HEK293 (cell line): ENCODE results near the gene SLC35E4.
A peak's percentile ranks its signal among the peaks of the same experiment; 100 is the strongest.

Source experiments
- FEZF1 ChIP-seq: fragments of 450-650 bp; formaldehyde crosslinking; IDR thresholded peaks from 2 replicates; pipeline ENCODE4 v1.5.1; 2016; ENCODE audit warnings: missing biosample characterization, missing genetic modification characterization
- GLIS2 ChIP-seq: fragments of 450-650 bp; formaldehyde crosslinking; IDR thresholded peaks from 2 replicates; pipeline ENCODE4 v1.5.1; 2016; ENCODE audit warnings: missing biosample characterization, missing genetic modification characterization
- KLF1 ChIP-seq: fragments of 450-650 bp; formaldehyde crosslinking; IDR thresholded peaks from 2 replicates; pipeline ENCODE4 v1.5.1; 2016; ENCODE audit warnings: missing biosample characterization, missing genetic modification characterization
- MEIS1 ChIP-seq: sonication (generic); formaldehyde crosslinking; IDR thresholded peaks from 2 replicates; pipeline ENCODE4 v1.8.1; 2022; ENCODE audit warnings: missing genetic modification reagents, mild to moderate bottlenecking, borderline replicate concordance
- OSR2 ChIP-seq: fragments of 450-650 bp; formaldehyde crosslinking; IDR thresholded peaks from 2 replicates; pipeline ENCODE4 v1.5.1; 2016; ENCODE audit warnings: missing biosample characterization, missing genetic modification characterization
- OVOL3 ChIP-seq: fragments of 450-650 bp; formaldehyde crosslinking; IDR thresholded peaks from 2 replicates; pipeline ENCODE4 v1.5.1; 2016; ENCODE audit warnings: missing biosample characterization, missing genetic modification characterization
- TCF7L2 ChIP-seq: IDR thresholded peaks from 2 replicates; pipeline ENCODE4 v1.6.1; 2011; ENCODE audit warnings: low read depth, mild to moderate bottlenecking, inconsistent platforms, low read length, moderate library complexity, borderline replicate concordance
- ZBTB11 ChIP-seq: fragments of 450-650 bp; formaldehyde crosslinking; conservative IDR thresholded peaks from 2 replicates; pipeline ENCODE4 v1.5.1; 2016; ENCODE audit warnings: low read depth, missing biosample characterization, missing genetic modification characterization
- ZBTB44 ChIP-seq: fragments of 450-650 bp; IDR thresholded peaks from 2 replicates; pipeline ENCODE4 v1.5.1; 2018; ENCODE audit warnings: missing biosample characterization, mild to moderate bottlenecking, missing genetic modification characterization
- ZNF138 ChIP-seq: fragments of 450-650 bp; formaldehyde crosslinking; IDR thresholded peaks from 2 replicates; pipeline ENCODE4 v1.5.1; 2016; ENCODE audit warnings: missing biosample characterization, missing genetic modification characterization, borderline replicate concordance
- ZNF157 ChIP-seq: fragments of 450-650 bp; formaldehyde crosslinking; IDR thresholded peaks from 2 replicates; pipeline ENCODE4 v1.5.1; 2016; ENCODE audit warnings: missing biosample characterization, missing genetic modification characterization
- ZNF19 ChIP-seq: fragments of 450-650 bp; formaldehyde crosslinking; IDR thresholded peaks from 2 replicates; pipeline ENCODE4; 2016; ENCODE audit warnings: missing biosample characterization, missing genetic modification characterization, low read depth
- ZNF2 ChIP-seq: fragments of 450-650 bp; formaldehyde crosslinking; IDR thresholded peaks from 2 replicates; pipeline ENCODE4 v1.5.1; 2016; ENCODE audit warnings: missing biosample characterization, missing genetic modification characterization
- ZNF26 ChIP-seq: fragments of 450-650 bp; formaldehyde crosslinking; IDR thresholded peaks from 2 replicates; pipeline ENCODE4 v1.5.1; 2016; ENCODE audit warnings: missing biosample characterization, missing genetic modification characterization
- ZNF280C ChIP-seq: fragments of 450-650 bp; formaldehyde crosslinking; IDR thresholded peaks from 2 replicates; pipeline ENCODE4 v1.5.1; 2016; ENCODE audit warnings: missing biosample characterization, missing genetic modification characterization
- ZNF398 ChIP-seq: fragments of 450-650 bp; formaldehyde crosslinking; IDR thresholded peaks from 2 replicates; pipeline ENCODE4 v1.5.1; 2017; ENCODE audit warnings: missing biosample characterization, missing genetic modification characterization
- ZNF426 ChIP-seq: fragments of 450-650 bp; formaldehyde crosslinking; IDR thresholded peaks from 2 replicates; pipeline ENCODE4 v1.5.1; 2017; ENCODE audit warnings: missing biosample characterization, missing genetic modification characterization, mild to moderate bottlenecking, inconsistent platforms, moderate library complexity
- ZNF501 ChIP-seq: fragments of 450-650 bp; formaldehyde crosslinking; IDR thresholded peaks from 2 replicates; pipeline ENCODE4 v1.5.1; 2016; ENCODE audit warnings: missing biosample characterization, missing genetic modification characterization
- ZNF513 ChIP-seq: fragments of 450-650 bp; IDR thresholded peaks from 2 replicates; pipeline ENCODE4 v1.5.1; 2018; ENCODE audit warnings: missing biosample characterization, missing genetic modification characterization
- ZNF530 ChIP-seq: fragments of 450-650 bp; formaldehyde crosslinking; IDR thresholded peaks from 2 replicates; pipeline ENCODE4 v1.5.1; 2016; ENCODE audit warnings: low read depth, missing biosample characterization, missing genetic modification characterization
- ZNF558 ChIP-seq: fragments of 450-650 bp; formaldehyde crosslinking; IDR thresholded peaks from 2 replicates; pipeline ENCODE4 v1.5.1; 2016; ENCODE audit warnings: missing biosample characterization, missing genetic modification characterization
- ZNF670 ChIP-seq: fragments of 450-650 bp; formaldehyde crosslinking; IDR thresholded peaks from 2 replicates; pipeline ENCODE4 v1.5.1; 2016; ENCODE audit warnings: missing biosample characterization, missing genetic modification characterization, low read depth
- ZNF791 ChIP-seq: fragments of 450-650 bp; formaldehyde crosslinking; IDR thresholded peaks from 2 replicates; pipeline ENCODE4 v1.5.1; 2016; ENCODE audit warnings: missing biosample characterization, missing genetic modification characterization
- ZNF830 ChIP-seq: fragments of 450-650 bp; IDR thresholded peaks from 2 replicates; pipeline ENCODE4 v1.5.0; 2018; ENCODE audit warnings: missing biosample characterization, missing genetic modification characterization, low read depth, mild to moderate bottlenecking, moderate library complexity

The SLC35E4 gene

GRCh38 chr22:30635273-30636225, at the start of gene SLC35E4 (continued):
- TF ChIP-seq ZNF26 (tag by site-specific recombination), result no peak
- no peak for TF ChIP-seq ZNF830 (tag by site-specific recombination)
- 0 out of 2 replicates have a peak, but pooled peaks have one; percentile 3 for TF ChIP-seq ZNF157 (tag by site-specific recombination)
- no peak; the same call in 1 of the 2 replicates for TF ChIP-seq ZBTB44
- TF ChIP-seq GLIS2 (tag by site-specific recombination), result peak; percentile 94
- no peak for TF ChIP-seq ZNF558 (tag by site-specific recombination)
- TF ChIP-seq FEZF1 (tag by site-specific recombination), result no peak
- peak; percentile 34; the same call in 1 of the 2 replicates for TF ChIP-seq OSR2
- TF ChIP-seq ZNF530, result no peak
- peak; percentile 37; the same call in 1 of the 2 replicates for TF ChIP-seq KLF1 (tag by site-specific recombination)
- no peak for TF ChIP-seq ZNF426
- TF ChIP-seq ZNF501 (tag by site-specific recombination), result no peak
- no peak for TF ChIP-seq OVOL3
- TF ChIP-seq ZNF791 (tag by site-specific recombination), result no peak
- TF ChIP-seq ZNF19 (tag by site-specific recombination), result no peak
- 0 out of 2 replicates have a peak, but pooled peaks have one; percentile 23 for TF ChIP-seq ZBTB11 (tag by site-specific recombination)
- TF ChIP-seq TCF7L2, result no peak
- no peak for TF ChIP-seq MEIS1 (CRISPR knock-in tag)
- no peak for TF ChIP-seq ZNF280C (tag by site-specific recombination)
- TF ChIP-seq ZNF138 (tag by site-specific recombination), result no peak
- TF ChIP-seq ZNF398 (tag by site-specific recombination), result peak; percentile 40; the same call in 1 of the 2 replicates
- TF ChIP-seq ZNF2 (tag by site-specific recombination), result no peak
- TF ChIP-seq ZNF670 (tag by site-specific recombination), result no peak
- TF ChIP-seq ZNF513 (tag by site-specific recombination), result no peak
